Measurements from ENCODE around the gene IGFBP1. TPM values are rescaled to one million over a fixed set of nuclear protein-coding genes. Genes with fewer than 3 reads are reported as not detected.

The IGFBP1 gene
- total RNA-seq, 1 experiment from 2014 or later = not detected

Small RNAs within 50 kb of the gene (small RNA-seq; reads per million reads assigned to genes)
- gene RNU6-326P = 0 reads per million in 2 experiments

Other genes with a start within 250 kb of the IGFBP1 start
- not detected in 2 replicates for gene CCDC201, start 15.4 kb upstream of the IGFBP1 start, total RNA-seq (2014; rRNA removed; shearing (Covaris generic))
- 45.4 and 46.4 TPM in 2 replicates for gene IGFBP3, start 32.8 kb downstream of the IGFBP1 start, total RNA-seq (2014; rRNA removed; shearing (Covaris generic))